Hair follicular keratinocyte (primary cell): Measurements from ENCODE around the gene RALY. TPM values are rescaled to one million over a fixed set of nuclear protein-coding genes. Genes with fewer than 3 reads are reported as not detected.

Experiments used
- total RNA-seq: library from RNA; depleted of rRNA; stranded (reverse); fragments of >200 nt; gene quantifications from 2 replicates; pipeline ENCODE4 v1.2.3, GENCODE V29; 2015

Gene RALY
- total RNA-seq: 142 and 156 TPM in 2 replicates

DNA sequence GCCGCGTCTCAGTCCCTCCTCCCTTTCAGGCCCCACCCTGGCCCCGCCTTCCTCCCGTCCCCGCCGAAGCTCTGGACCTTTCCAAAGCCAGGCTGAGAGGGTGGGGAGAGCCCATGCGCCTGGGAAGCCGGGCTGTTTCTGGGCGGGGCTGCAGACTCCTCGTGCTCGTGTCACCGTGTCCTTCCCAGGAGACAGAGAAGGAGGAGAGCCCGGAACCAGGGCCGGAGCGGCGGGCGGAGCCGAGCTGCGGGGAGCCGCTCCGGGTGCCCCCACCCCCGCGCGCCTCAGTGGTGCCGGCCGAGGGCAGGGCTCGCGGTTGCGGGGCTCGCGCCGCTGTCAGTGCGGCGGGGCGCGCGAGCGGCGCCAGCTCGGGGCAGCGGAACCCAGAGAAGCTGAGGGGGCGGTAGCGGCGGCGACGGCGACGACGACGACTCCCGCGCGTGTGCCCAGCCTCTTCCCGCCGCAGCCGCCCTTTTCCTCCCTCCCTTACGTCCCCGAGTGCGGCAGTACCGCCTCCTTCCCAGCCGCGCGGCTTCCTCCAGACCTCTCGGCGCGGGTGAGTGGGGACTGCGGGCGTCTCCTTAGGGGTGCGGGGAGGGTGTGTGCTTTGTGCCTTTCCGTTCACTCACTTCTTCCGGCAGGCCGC lies at the start of gene RALY:
Gene RALY (plus strand): TSS at position 336 of the 646 bp plus-strand sequence. CDS start 78,164 bp downstream, outside the sequence.

DNA sequence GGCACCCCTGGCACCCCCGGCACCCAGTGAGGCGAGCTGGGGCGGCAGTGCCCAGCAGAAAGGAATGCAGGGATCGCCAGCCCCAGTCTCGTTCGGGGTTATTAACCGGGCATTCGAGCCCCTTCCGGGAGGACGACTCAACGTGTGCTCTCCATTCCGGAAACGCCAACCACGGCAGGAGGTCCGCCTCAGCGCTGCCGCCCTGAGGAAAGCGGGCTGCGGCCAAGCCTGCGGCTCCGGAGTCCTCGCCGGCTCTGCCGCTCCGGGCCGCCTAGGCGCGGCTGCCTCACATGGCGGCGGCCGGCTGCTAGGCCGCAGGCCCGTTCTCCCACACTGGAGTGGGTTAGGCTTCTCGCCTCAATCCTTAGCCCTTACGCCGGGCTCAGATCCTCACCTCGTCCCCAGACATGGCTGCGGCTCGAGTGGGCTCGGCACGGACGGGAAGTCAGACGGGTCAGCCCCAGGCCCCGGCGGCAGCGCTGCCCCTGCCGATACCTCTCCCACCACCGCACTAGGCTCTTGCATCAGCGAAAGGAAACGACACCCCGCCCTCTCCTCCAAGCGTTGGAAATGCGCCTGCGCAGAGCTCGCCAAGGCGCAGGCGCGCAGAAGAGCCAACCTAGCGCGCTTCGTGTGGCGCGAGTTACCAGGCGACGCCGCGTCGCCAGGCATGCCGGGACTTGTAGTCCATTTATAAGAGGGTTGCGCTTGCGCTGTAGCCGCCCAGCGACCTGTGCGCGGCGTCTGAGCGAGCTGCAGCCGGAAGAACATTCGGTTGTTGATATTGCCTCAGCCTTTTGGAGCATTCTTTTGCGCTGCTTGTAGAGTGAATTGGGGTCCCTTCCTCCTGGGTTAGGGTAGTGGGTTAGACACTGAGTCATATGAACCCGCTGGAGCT lies 118.2 kb downstream of the RALY start, which contains the start of gene EIF2S2:
Gene EIF2S2 (minus strand): TSS at position 542 of the 898 bp plus-strand sequence. CDS start 133 bp downstream, at position 409.

Other genes with a start within 250 kb of the RALY start
- 28.7 and 43.6 TPM in 2 replicates for gene CHMP4B, start 182.6 kb upstream of the RALY start, total RNA-seq
- gene EIF2S2, start 118.3 kb downstream of the RALY start, total RNA-seq: 138 and 141 TPM in 2 replicates
- gene ASIP, start 247.5 kb downstream of the RALY start, total RNA-seq: not detected in 2 replicates